Dermis blood vessel endothelial cell (primary cell): ENCODE results near the gene NDUFAF8. TPM values are rescaled to one million over a fixed set of nuclear protein-coding genes. Genes with fewer than 3 reads are reported as not detected.

ENCODE experiments used
- DNase-seq: peaks from one replicate; pipeline ENCODE4 v3.0.0; 2010
- total RNA-seq: library from RNA; depleted of rRNA; stranded (reverse); fragments of >200 nt; gene quantifications from 2 replicates; pipeline ENCODE4 v1.2.3, GENCODE V29; 2014

Gene NDUFAF8, protein sequence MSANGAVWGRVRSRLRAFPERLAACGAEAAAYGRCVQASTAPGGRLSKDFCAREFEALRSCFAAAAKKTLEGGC
- 18.4 and 26.9 TPM in 2 replicates for total RNA-seq

- DNase-seq, result peak; percentile 99
Measured at GRCh38 chr17:81238815-81239713, at the start of gene NDUFAF8, which contains the start of gene TEPSIN. NDUFAF8 (plus strand) TSS chr17:81239318; CDS start chr17:81239364, 46 bp downstream. TEPSIN (minus strand) TSS chr17:81239055; CDS start chr17:81239033, 22 bp downstream.

- peak; percentile 53 for DNase-seq
Measured at GRCh38 chr17:81189670-81190530, 49.2 kb upstream of the NDUFAF8 start.

DNA sequence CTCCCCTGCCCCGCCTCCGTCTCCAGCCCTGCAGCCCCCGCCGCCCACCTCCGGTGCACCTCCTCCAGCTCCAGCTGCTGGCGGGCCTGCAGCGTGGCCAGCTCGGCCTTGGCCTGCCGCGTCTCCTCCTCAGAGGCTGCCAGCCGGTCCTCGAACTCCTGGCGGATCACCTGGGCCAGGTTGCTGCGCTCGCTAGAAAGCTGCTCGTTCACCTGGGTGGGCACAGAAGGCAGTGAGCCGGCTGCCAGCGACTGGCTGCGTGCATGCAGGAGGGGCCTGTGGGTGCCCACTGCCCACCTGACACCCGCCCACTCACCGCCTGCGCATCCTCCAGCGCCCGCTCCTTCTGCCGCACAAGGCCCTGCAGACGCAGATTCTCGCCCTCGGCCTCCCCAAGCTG lies 48.5 kb upstream of the NDUFAF8 start:
- DNase-seq, result no peak

- DNase-seq, result no peak
Measured at GRCh38 chr17:81191116-81191515, 48.0 kb upstream of the NDUFAF8 start.

- no peak for DNase-seq
Measured at GRCh38 chr17:81191646-81192045, 47.5 kb upstream of the NDUFAF8 start.

DNA sequence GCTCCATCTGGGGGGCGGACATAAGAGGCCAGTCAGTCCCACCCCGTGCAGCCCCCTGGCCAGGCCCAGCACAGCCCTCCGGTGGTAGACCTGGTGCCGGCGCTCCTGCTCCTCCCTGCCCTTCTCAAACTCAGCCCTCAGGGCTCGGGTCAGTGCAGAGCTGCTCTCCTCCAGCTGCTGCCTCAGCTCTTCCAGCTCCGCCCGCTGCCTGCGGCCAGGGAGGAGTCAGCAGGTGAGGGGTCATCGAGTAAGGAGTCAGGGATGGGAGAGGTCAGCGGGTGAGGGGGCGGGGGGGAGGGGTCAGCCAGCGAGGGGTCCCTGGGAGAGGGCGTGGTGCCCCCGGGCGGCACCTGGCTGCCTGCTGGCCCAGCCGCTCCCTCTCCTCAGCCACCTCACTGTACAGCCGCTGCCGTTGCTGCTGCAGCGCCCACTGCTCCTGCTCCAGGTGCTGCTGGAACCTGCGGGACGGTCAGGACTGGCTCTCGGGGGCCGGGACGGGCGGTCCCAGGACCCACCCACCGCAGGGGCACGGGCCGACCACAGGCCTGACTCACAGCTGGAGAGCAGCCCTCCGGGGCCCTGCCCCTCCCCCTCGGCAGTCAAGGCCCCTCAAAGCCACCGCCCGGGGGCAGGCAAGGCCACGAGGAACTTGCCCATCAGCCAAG lies 46.6 kb upstream of the NDUFAF8 start:
- no peak for DNase-seq

DNA sequence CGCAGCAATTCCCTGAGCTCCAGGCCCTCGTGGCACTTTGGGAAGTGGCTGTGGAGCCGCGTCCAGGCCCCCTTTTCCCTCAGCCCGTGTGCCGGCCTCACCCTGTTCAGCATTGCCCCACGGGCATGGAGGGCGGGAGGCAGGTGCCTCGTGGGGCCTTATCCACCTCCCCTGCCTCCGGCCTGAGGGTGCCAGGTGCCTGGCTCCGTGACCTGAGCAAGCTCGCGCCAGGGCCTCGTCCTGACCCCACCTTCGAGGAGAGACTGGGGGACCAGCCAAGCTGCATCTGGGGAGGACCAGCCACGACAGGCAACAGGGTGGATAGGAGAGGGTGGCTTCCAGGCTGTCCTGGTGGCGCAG lies 46.1 kb upstream of the NDUFAF8 start:
- DNase-seq, result no peak

- DNase-seq, result no peak
Measured at GRCh38 chr17:81193470-81194224, 45.5 kb upstream of the NDUFAF8 start.

- no peak for DNase-seq
Measured at GRCh38 chr17:81194225-81194760, 44.8 kb upstream of the NDUFAF8 start.

DNA sequence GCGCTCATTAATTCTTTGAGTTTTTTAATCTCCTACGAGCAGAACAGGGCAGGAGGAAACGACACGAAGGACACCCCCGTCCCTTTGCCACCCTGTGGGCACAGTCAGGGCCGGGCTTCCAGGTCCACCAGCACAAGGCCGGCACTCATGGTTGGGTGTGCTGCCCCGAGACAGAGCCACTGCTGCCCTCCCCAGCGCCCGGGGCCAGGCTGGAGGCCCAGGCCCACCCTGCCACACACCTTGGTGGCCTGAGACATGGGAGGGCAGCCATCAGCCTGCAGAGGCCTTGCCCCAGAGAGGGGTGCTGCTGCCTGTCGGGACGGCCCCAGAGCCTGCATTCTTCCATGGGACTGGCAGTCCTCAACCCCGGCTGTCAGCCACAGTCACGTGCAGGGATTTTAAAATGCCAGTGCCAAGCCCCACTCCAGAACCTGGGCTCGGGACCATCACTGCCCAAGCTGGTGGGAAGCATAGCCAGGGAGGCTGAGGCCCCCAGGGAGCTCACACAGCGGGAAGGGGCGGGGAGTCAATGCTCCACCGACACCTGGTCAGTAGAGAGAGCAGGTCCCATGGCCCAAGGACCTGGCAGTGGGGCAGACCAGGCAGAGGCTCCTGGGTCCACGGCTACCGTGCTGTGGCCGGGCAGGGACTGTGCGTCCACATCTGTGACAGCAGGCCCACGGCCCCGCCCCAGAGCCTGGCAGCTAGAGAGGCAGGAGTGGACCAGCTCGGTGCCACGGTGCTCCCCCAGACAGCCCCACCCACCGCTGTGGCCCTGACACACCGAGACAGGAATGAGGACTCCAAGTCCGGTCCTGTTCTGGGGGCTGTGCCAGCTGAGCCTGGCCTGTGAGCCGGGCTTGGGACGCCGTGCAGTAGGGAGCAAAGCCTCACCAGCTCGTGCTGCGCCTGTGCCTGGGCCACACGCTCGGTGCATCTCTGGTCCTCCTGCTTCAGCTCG lies 43.9 kb upstream of the NDUFAF8 start:
- no peak for DNase-seq

GRCh38 chr17:81195941-81196495 lies 43.1 kb upstream of the NDUFAF8 start:
- DNase-seq, result no peak

GRCh38 chr17:81196505-81197408 lies 42.4 kb upstream of the NDUFAF8 start:
- DNase-seq, result peak; percentile 76

- no peak for DNase-seq
Measured at GRCh38 chr17:81197409-81197795, 41.7 kb upstream of the NDUFAF8 start.

GRCh38 chr17:81197831-81198490 lies 41.2 kb upstream of the NDUFAF8 start:
- no peak for DNase-seq

- DNase-seq, result no peak
Measured at GRCh38 chr17:81198826-81199481, 40.2 kb upstream of the NDUFAF8 start.

- DNase-seq, result no peak
Measured at GRCh38 chr17:81199482-81199830, 39.7 kb upstream of the NDUFAF8 start.

GRCh38 chr17:81200201-81200600 lies 38.9 kb upstream of the NDUFAF8 start:
- no peak for DNase-seq
